Erythroblast (primary cell): Measurements from ENCODE around the gene RUVBL1.

Source experiments
- GATA1 ChIP-seq: IDR thresholded peaks from 2 replicates; pipeline ENCODE4 v1.6.1; 2011; ENCODE audit warnings: low read depth, mild to moderate bottlenecking, control low read depth, low read length, moderate library complexity
- POLR2A ChIP-seq: IDR thresholded peaks from 2 replicates; pipeline ENCODE4 v1.6.1; 2011; ENCODE audit warnings: mild to moderate bottlenecking, low read length

DNA sequence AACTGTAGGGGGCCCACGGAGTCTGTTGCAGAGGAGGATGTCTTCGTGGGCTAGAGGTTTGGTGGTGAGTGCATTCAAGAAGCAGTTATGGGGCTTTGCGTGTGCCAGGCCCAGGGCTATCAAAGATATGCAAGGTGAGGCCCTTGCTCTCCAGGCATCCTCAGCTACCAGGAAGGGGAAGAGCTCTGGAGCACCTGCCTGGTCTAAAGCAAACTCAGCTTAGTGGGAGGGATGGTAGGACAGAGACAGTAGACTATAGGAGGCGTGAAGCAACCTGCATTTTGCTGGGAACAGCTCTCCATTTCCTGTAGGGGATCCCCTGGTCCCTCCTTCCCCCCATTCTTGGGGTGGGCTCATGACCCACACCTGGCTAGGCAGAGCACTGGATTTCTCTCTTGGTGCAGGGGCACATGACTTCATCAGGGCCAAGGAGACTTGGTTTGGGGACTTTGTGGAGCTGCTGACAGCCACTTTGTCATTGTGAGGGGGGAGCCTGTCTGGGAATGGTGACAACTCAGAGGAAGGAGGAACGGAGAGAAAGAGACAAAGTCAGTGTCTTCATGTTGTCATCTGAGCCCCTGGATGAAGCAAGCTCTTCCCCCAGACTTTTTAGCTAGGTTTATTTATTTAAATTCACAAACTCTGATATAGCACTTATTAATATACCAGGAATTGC lies 21.0 kb upstream of the RUVBL1 start:
- TF ChIP-seq POLR2A (no peak), GATA1 (no peak)
